Endothelial cell of umbilical vein (primary cell): ENCODE measurements around the gene MB21D2. TPM values are rescaled to one million over a fixed set of nuclear protein-coding genes. Genes with fewer than 3 reads are reported as not detected.

Experiments used
- BruUV-seq: library from RNA; stranded (reverse); fragments of 400-500 nt; replicated peaks from 2 replicates; lab custom pipeline; 2021; lab: Mats Ljungman, UMichigan
- CTCF ChIA-PET: fragments of 300-600, 350-600 bp; sonication (Branson Sonifier 250); formaldehyde crosslinking; loops from one replicate; lab custom pipeline; 2021; ENCODE audit warnings: antibody characterized with exemption, inconsistent platforms; lab: Charles Lee
- POLR2A ChIA-PET: fragments of 300-600, 350-600 bp; sonication (Branson Sonifier 250); formaldehyde crosslinking; loops from one replicate; lab custom pipeline; 2021; ENCODE audit warnings: antibody characterized with exemption, inconsistent platforms; lab: Charles Lee
- DNase-seq: peaks from one replicate; pipeline ENCODE4 v3.0.0-alpha.2; 2011; ENCODE audit warnings: low read depth, low spot score
- FAIRE-seq: peaks from 2 replicates; lab custom pipeline; 2011; peaks lifted over from hg19 to GRCh38; lab: Jason Lieb, UNC
- H2AFZ ChIP-seq: 2 replicates; pipeline ENCODE4 v1.6.0; 2012; ENCODE audit warnings: low read depth, low read length, control low read depth, inconsistent platforms
- H3K27ac ChIP-seq: 2 replicates; pipeline ENCODE4 v1.5.1; 2011; ENCODE audit warnings: low read depth, mild to moderate bottlenecking, control low read depth, low read length, moderate library complexity; ENCODE audit not compliant: insufficient read depth
- H3K27me3 ChIP-seq, 2 experiments: 2 replicates each; pipeline versions ENCODE4 v1.6.0 to v1.6.1; 2011; ENCODE audit warnings: low read length in 2 of 2, mixed read lengths in 1 of 2; ENCODE audit not compliant: control insufficient read depth in 2 of 2, insufficient read depth in 2 of 2
- H3K36me3 ChIP-seq, 2 experiments: 2 replicates in 1 of 2; 3 replicates in 1 of 2; pipeline ENCODE4 v1.5.1; 2011; ENCODE audit warnings: low read length in 2 of 2, mild to moderate bottlenecking in 1 of 2, moderate library complexity in 1 of 2; ENCODE audit not compliant: control insufficient read depth in 2 of 2, insufficient read depth in 2 of 2; ENCODE audit errors: extremely low read depth in 1 of 2
- H3K4me1 ChIP-seq: 3 replicates; pipeline ENCODE4 v1.5.1; 2011; ENCODE audit warnings: mild to moderate bottlenecking, low read length; ENCODE audit not compliant: control insufficient read depth, insufficient read depth; ENCODE audit errors: extremely low read depth
- H3K4me2 ChIP-seq: 2 replicates; pipeline ENCODE4 v1.6.1; 2011; ENCODE audit warnings: low read length, control low read depth, mixed read lengths; ENCODE audit not compliant: insufficient read depth
- H3K4me3 ChIP-seq, 3 experiments: fragments of 200-600 bp in 1 of 3; sonication (generic), shearing (Covaris generic) in 1 of 3; replicated peaks in 1 of 3; 2 replicates each; pipeline ENCODE4 v1.5.1; 2011 to 2016; ENCODE audit warnings: control low read depth in 3 of 3, low read length in 3 of 3, mild to moderate bottlenecking in 2 of 3, inconsistent platforms in 1 of 3, low read depth in 1 of 3, moderate library complexity in 1 of 3; ENCODE audit not compliant: insufficient read depth in 1 of 3
- H3K79me2 ChIP-seq: 2 replicates; pipeline ENCODE4 v1.6.0; 2012; ENCODE audit warnings: low read length, inconsistent platforms; ENCODE audit not compliant: control insufficient read depth, insufficient read depth
- H3K9ac ChIP-seq: replicated peaks from 2 replicates; pipeline ENCODE3; 2011; ENCODE audit warnings: low read length, control low read depth; ENCODE audit not compliant: insufficient read depth; ENCODE audit errors: extremely low read depth
- H3K9me1 ChIP-seq: replicated peaks from 3 replicates; pipeline ENCODE4 v1.6.0; 2011; ENCODE audit warnings: mild to moderate bottlenecking, low read length; ENCODE audit not compliant: control insufficient read depth, insufficient read depth; ENCODE audit errors: extremely low read depth
- H3K9me3 ChIP-seq: replicated peaks from 2 replicates; pipeline ENCODE4 v1.5.1; 2012; ENCODE audit warnings: low read length, inconsistent platforms; ENCODE audit not compliant: control insufficient read depth, insufficient read depth
- H4K20me1 ChIP-seq: replicated peaks from 2 replicates; pipeline ENCODE3; 2011; ENCODE audit warnings: mild to moderate bottlenecking, low read length; ENCODE audit not compliant: control insufficient read depth, insufficient read depth; ENCODE audit errors: extremely low read depth
- EZH2 ChIP-seq: IDR thresholded peaks from 2 replicates; pipeline ENCODE4 v1.6.1; 2012; ENCODE audit warnings: borderline replicate concordance, low read depth, mild to moderate bottlenecking, moderate library complexity, low read length, inconsistent platforms; ENCODE audit not compliant: severe bottlenecking
- FOS ChIP-seq: IDR thresholded peaks from 2 replicates; pipeline ENCODE4 v1.6.1; 2011; ENCODE audit warnings: mild to moderate bottlenecking, low read length, moderate library complexity, borderline replicate concordance; ENCODE audit not compliant: insufficient read depth
- GATA2 ChIP-seq: IDR thresholded peaks from 2 replicates; pipeline ENCODE4 v1.7.0; 2011; ENCODE audit warnings: low read depth, mild to moderate bottlenecking, moderate library complexity, mixed read lengths, low read length; ENCODE audit not compliant: insufficient read length, insufficient read depth
- JUN ChIP-seq: IDR thresholded peaks from 2 replicates; pipeline ENCODE4 v1.6.1; 2011; ENCODE audit warnings: borderline replicate concordance, low read depth; ENCODE audit not compliant: insufficient read length, insufficient read depth
- MYC ChIP-seq: IDR thresholded peaks from one replicate; pipeline ENCODE4 v1.6.1; 2011; ENCODE audit warnings: mild to moderate bottlenecking, low read depth, low read length
- POLR2A ChIP-seq: IDR thresholded peaks from 2 replicates; pipeline ENCODE4 v1.6.1; 2012; ENCODE audit warnings: low read depth, mild to moderate bottlenecking, control low read depth, low read length
- POLR2AphosphoS5 ChIP-seq: IDR thresholded peaks from 2 replicates; pipeline ENCODE4 v1.6.1; 2012; ENCODE audit warnings: low read depth, mild to moderate bottlenecking, control low read depth, low read length, moderate library complexity; ENCODE audit not compliant: insufficient read depth
- dilution Hi-C: fragments of 300-500 bp; cut with MboI; formaldehyde crosslinking; loops from one replicate; pipeline ENCODE4 v1.15.0; 2019; ENCODE audit warnings: low sequenced_read_pairs; ENCODE audit not compliant: extremely low pct_ligation_motif_present
- intact Hi-C: fragments of 100-400 bp; cut with micrococcal nuclease; formaldehyde crosslinking; loops from one replicate; pipeline ENCODE4 v1.10.0; 2022
- polyA plus RNA-seq, 4 experiments: library from polyadenylated mRNA; depleted of rRNA in 3 of 4; stranded (reverse) in 3 of 4; unstranded in 1 of 4; fragments of >200 nt; gene quantifications; 2 replicates each; pipeline versions ENCODE4 v1.2.1 to v1.2.3, GENCODE V29; 2011 to 2012; ENCODE audit warnings: missing spikeins in 1 of 4
- total RNA-seq: library from RNA; stranded (reverse); gene quantifications from 2 replicates; pipeline ENCODE4 v1.2.3, GENCODE V29; 2021
- TF ChIP-seq, protein P1 (sequence below): IDR thresholded peaks from 2 replicates; pipeline ENCODE4 v1.6.1; 2011; ENCODE audit not compliant: insufficient read depth, insufficient read length
- TF ChIP-seq, protein P2 (sequence below), 2 donors: IDR thresholded peaks; 1 replicate in 1 of 2; 2 replicates in 1 of 2; pipeline ENCODE4 v1.5.1; 2011; ENCODE audit warnings: low read length in 2 of 2, mild to moderate bottlenecking in 2 of 2, moderate library complexity in 2 of 2, control low read depth in 1 of 2, inconsistent platforms in 1 of 2, low read depth in 1 of 2; ENCODE audit not compliant: insufficient read depth in 1 of 2; ENCODE audit errors: extremely low read depth in 1 of 2

Gene MB21D2
- total and polyA plus RNA-seq, 2 donors (not counting 3 experiments of a cell fraction or from before 2014, with no cell fraction given): 6.7 to 7.4 TPM

- Histone ChIP-seq H4K20me1 (no peaks in the 10 kb centered on the region), H3K4me1 (peaks cover 8% of the 10 kb centered on the region), H3K9me1 (no peaks in the 10 kb centered on the region), H3K4me3 (no peak overlapping the region), H3K27me3 (no peaks in the 10 kb centered on the region), H3K27ac (no peak overlapping the region), H3K9ac (no peak overlapping the region), H3K4me2 (no peak overlapping the region), H2AFZ (no peak overlapping the region), H3K36me3 (no peaks in the 10 kb centered on the region), H3K9me3 (no peaks in the 10 kb centered on the region), H3K79me2 (no peaks in the 10 kb centered on the region)
- TF ChIP-seq GATA2 (no peak), POLR2AphosphoS5 (no peak)
- no peak for DNase-seq
- POLR2A ChIA-PET: no interaction called here
- FAIRE-seq: no peak
- CTCF ChIA-PET: interaction anchor here (1.6 to 2.2 kb wide), 2 partner anchors 10 to 53 kb away, joined by 4 to 5 read pairs; no protein-coding TSS in a partner anchor
- dilution Hi-C loops (no loop called here), intact Hi-C loops (no loop called here)
- no TSS peak for BruUV-seq
These were observed 12.9 kb downstream of the MB21D2 start for GRCh38 chr3:192904632-192905289.

GRCh38 chr3:192902549-192902948, 15.1 kb downstream of the MB21D2 start:
- POLR2A ChIA-PET: no interaction called here
- H3K36me3 ChIP-seq: no peaks in the 10 kb centered on the region
- TF ChIP-seq POLR2A: no peak
- no peak for TF ChIP-seq FOS
- no peak for TF ChIP-seq POLR2AphosphoS5
- TF ChIP-seq GATA2: no peak
- no peak for TF ChIP-seq MYC
- TF ChIP-seq JUN: no peak
- TF ChIP-seq, protein P1, sequence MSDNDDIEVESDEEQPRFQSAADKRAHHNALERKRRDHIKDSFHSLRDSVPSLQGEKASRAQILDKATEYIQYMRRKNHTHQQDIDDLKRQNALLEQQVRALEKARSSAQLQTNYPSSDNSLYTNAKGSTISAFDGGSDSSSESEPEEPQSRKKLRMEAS: no peak
- TF ChIP-seq, protein P2, sequence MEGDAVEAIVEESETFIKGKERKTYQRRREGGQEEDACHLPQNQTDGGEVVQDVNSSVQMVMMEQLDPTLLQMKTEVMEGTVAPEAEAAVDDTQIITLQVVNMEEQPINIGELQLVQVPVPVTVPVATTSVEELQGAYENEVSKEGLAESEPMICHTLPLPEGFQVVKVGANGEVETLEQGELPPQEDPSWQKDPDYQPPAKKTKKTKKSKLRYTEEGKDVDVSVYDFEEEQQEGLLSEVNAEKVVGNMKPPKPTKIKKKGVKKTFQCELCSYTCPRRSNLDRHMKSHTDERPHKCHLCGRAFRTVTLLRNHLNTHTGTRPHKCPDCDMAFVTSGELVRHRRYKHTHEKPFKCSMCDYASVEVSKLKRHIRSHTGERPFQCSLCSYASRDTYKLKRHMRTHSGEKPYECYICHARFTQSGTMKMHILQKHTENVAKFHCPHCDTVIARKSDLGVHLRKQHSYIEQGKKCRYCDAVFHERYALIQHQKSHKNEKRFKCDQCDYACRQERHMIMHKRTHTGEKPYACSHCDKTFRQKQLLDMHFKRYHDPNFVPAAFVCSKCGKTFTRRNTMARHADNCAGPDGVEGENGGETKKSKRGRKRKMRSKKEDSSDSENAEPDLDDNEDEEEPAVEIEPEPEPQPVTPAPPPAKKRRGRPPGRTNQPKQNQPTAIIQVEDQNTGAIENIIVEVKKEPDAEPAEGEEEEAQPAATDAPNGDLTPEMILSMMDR (IDR thresholded peaks at IDR 0.05; ENCODE audit: extremely low read depth in 1 of 2, insufficient read depth in 1 of 2, low read depth in 1 of 2, low read length in 2 of 2): no peak
- TF ChIP-seq EZH2: no peak
- intact Hi-C loops: no loop called here
- H3K4me3 ChIP-seq: no peak overlapping the region
- DNase-seq (no peak), FAIRE-seq (no peak)
- CTCF ChIA-PET: interaction anchor here (1.7 kb wide), 2 partner anchors 13 kb away, joined by 3 to 4 read pairs; no protein-coding TSS in a partner anchor
- no peaks in the 10 kb centered on the region for H3K27me3 ChIP-seq
- H3K9me3 ChIP-seq: no peaks in the 10 kb centered on the region
- peaks cover 6% of the 10 kb centered on the region for H3K79me2 ChIP-seq
- H4K20me1 ChIP-seq: no peaks in the 10 kb centered on the region
- H3K27ac ChIP-seq: no peak overlapping the region
- BruUV-seq: no TSS peak
- dilution Hi-C loops: no loop called here
- peaks cover 11% of the 10 kb centered on the region for H3K4me1 ChIP-seq
- H2AFZ ChIP-seq: no peak overlapping the region
- no peaks in the 10 kb centered on the region for H3K9me1 ChIP-seq
- H3K9ac ChIP-seq: no peak overlapping the region
- H3K4me2 ChIP-seq: no peak overlapping the region
